Left ventricle myocardium inferior (tissue), 1 donor: ENCODE data around the gene ERG. TPM values are rescaled to one million over a fixed set of nuclear protein-coding genes. Genes with fewer than 3 reads are reported as not detected.

Experiments
- DNase-seq: peaks from one replicate; pipeline ENCODE4 v3.0.0-alpha.2; 2020
- H3K27ac ChIP-seq: fragments of 200-600 bp; replicated peaks from 2 replicates; pipeline ENCODE4 v1.8.0; 2021
- H3K27me3 ChIP-seq: fragments of 200-600 bp; 2 replicates; pipeline ENCODE4 v1.8.0; 2021; ENCODE audit warnings: low read depth
- H3K36me3 ChIP-seq: fragments of 200-600 bp; 2 replicates; pipeline ENCODE4 v1.8.0; 2021
- H3K4me1 ChIP-seq: fragments of 200-600 bp; 2 replicates; pipeline ENCODE4 v1.8.0; 2021
- H3K4me3 ChIP-seq: fragments of 200-600 bp; 2 replicates; pipeline ENCODE4 v1.8.0; 2021; ENCODE audit warnings: mild to moderate bottlenecking, moderate library complexity
- H3K9me3 ChIP-seq: fragments of 200-600 bp; replicated peaks from 2 replicates; pipeline ENCODE4 v1.8.0; 2021
- intact Hi-C: fragments of 100-400 bp; cut with micrococcal nuclease; formaldehyde crosslinking; loops from one replicate; pipeline ENCODE4 v1.11.0; 2022
- total RNA-seq: library from RNA; stranded (reverse); fragmentation: NEBNext Ultra II Directional; extraction: Animal tissue kit (Norgen Biotek cat#: 25700); gene quantifications from one replicate; pipeline ENCODE4 v1.2.1, GENCODE V29; 2021
- TF ChIP-seq, protein P1 (sequence below): fragments of 200-600 bp; IDR thresholded peaks from 2 replicates; pipeline ENCODE4 v1.8.0; 2021; ENCODE audit warnings: antibody characterized with exemption, mild to moderate bottlenecking, borderline replicate concordance
- donor health status: DM: no; HTN: yes; CAD: no; lungs with severe emphysema.

Gene ERG
- total RNA-seq, 1 donor from 2014 or later, result 17.3 TPM

DNA sequence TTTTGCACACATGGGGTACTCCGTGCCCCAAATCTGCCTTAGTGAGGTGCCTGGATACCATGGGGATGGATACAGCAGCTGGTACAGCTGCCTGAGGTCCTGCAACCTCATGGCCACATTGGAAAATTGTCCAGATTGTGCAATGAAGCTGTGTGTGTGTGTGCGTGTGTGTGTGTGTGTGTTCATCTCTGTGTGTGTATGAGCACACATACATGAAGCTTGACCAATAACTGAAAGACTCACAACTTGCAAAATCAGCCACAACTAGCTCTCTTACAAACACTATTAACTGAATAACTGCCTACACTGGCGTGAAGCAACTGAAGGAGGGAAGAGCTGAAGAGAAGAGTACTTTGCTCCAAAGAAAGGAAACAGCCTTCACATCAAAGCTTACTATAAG is 78.1 kb downstream of the ERG start:
- no peaks in the 10 kb centered on the region for H3K9me3 ChIP-seq
- TF ChIP-seq, protein P1, sequence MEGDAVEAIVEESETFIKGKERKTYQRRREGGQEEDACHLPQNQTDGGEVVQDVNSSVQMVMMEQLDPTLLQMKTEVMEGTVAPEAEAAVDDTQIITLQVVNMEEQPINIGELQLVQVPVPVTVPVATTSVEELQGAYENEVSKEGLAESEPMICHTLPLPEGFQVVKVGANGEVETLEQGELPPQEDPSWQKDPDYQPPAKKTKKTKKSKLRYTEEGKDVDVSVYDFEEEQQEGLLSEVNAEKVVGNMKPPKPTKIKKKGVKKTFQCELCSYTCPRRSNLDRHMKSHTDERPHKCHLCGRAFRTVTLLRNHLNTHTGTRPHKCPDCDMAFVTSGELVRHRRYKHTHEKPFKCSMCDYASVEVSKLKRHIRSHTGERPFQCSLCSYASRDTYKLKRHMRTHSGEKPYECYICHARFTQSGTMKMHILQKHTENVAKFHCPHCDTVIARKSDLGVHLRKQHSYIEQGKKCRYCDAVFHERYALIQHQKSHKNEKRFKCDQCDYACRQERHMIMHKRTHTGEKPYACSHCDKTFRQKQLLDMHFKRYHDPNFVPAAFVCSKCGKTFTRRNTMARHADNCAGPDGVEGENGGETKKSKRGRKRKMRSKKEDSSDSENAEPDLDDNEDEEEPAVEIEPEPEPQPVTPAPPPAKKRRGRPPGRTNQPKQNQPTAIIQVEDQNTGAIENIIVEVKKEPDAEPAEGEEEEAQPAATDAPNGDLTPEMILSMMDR, result no peak
- H3K36me3 ChIP-seq, result no peaks in the 10 kb centered on the region
- DNase-seq, result no peak
- no peak overlapping the region for H3K27ac ChIP-seq
- intact Hi-C loops, result no loop called here
- H3K27me3 ChIP-seq, result no peaks in the 10 kb centered on the region
- peaks cover 6% of the 10 kb centered on the region for H3K4me1 ChIP-seq
- no peak overlapping the region for H3K4me3 ChIP-seq

DNA sequence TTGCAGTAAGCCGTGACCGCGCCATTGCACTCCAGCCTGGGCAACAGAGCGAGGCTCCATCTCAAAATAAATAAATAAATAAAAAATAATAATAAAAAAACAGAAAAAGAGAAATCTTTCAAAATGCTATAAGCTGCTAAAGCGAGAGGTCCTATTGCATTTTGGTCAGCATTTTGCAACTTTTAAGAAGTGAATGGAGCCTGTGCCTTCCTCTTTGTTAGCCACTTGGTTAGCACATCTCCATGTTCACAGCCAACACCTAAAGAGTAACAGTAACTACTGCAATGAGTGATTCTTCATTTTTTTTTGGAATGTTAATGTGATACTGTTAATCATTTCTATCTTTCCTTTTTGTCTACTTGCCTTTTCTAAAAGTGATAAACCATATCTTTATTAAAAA is 80.6 kb downstream of the ERG start:
- Histone ChIP-seq H3K27me3 (no peaks in the 10 kb centered on the region), H3K4me3 (no peak overlapping the region), H3K36me3 (no peaks in the 10 kb centered on the region), H3K4me1 (no peaks in the 10 kb centered on the region), H3K27ac (no peak overlapping the region), H3K9me3 (no peaks in the 10 kb centered on the region)
- intact Hi-C loops, result no loop called here
- no peak for DNase-seq
- TF ChIP-seq, protein P1, result no peak

DNA sequence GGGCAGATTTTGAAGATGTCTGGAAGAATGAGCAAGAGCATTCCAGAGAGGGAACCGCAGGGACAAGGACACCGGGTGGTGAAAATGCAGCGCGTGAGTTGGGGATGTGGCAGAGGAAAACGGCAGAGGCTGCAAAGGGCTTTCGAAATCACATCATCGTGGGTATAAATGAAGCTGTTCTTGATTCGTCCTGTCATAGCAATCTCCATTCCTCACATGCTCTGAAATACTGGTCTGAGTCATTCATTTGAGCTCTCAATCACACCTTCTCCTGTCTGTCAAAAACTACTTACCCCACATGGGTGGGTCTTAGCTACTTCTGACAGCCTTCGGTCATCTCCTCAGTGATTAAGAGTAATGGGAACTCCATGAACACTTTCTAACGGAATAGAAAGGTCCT is 81.5 kb downstream of the ERG start:
- Histone ChIP-seq H3K36me3 (no peaks in the 10 kb centered on the region), H3K4me3 (no peak overlapping the region), H3K9me3 (peaks cover 7% of the 10 kb centered on the region), H3K27me3 (no peaks in the 10 kb centered on the region), H3K4me1 (no peaks in the 10 kb centered on the region), H3K27ac (no peak overlapping the region)
- intact Hi-C loops, result no loop called here
- TF ChIP-seq, protein P1, result no peak
- no peak for DNase-seq

DNA sequence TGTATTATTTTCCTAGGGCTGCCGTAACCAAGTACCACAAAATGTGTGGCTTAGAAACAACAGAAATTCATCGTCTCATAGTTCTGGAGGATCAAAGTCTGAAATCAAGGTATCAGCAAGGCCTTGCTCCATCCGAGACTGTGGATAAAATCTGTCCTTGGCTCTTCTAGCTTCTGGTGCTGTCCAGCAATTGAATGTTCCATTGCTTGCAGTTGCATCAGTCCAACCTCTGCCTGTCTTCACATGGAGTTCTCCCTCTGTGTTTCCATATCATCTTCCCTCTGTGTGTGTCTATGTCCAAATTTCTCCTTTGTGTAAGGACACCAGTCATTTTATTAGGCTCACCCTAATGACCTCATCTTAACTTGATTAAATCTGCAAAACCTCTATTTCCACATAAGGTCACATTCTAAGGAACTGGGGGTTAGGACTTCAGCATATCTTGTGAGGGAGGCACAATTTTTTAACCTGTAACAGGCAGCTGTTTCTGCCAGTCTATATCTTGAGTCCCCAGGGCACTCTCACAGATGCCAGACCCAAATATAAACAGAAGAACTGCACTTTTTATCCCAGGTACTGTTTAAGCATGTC is 84.2 kb downstream of the ERG start:
- Histone ChIP-seq H3K9me3 (peaks cover 14% of the 10 kb centered on the region), H3K4me1 (peaks cover 3% of the 10 kb centered on the region), H3K36me3 (no peaks in the 10 kb centered on the region), H3K4me3 (no peak overlapping the region), H3K27me3 (no peaks in the 10 kb centered on the region), H3K27ac (no peak overlapping the region)
- DNase-seq, result no peak
- TF ChIP-seq, protein P1, result no peak
- intact Hi-C loops, result no loop called here

DNA sequence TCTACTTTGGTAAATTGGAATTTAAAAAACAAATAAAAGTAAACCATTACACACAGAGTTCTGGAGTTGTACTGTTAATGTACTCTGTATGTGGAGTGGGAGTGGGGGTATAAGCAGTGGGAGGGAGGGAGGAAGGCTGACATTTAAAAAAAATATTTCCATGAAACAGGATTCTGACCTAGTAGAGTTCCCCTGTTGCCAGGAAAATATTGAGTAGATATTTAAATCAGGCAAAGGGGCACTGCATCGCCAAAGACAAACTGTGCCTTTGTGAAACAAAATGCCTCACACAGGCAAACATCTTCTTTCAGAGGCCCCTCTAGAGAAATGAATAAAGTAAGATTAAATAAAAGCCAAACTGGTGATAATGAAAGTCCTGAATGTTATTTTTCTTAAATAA is 87.8 kb downstream of the ERG start:
- no peaks in the 10 kb centered on the region for H3K27me3 ChIP-seq
- peaks cover 14% of the 10 kb centered on the region for H3K9me3 ChIP-seq
- TF ChIP-seq, protein P1, result no peak
- DNase-seq, result no peak
- intact Hi-C loops, result no loop called here
- no peaks in the 10 kb centered on the region for H3K36me3 ChIP-seq
- no peak overlapping the region for H3K4me3 ChIP-seq
- H3K27ac ChIP-seq, result no peak overlapping the region
- H3K4me1 ChIP-seq, result peaks cover 7% of the 10 kb centered on the region
